HEK293T (cell line): ENCODE results near the gene SLC34A1.

ENCODE experiments used
- BHLHE40 ChIP-seq: fragments of 450-650 bp; IDR thresholded peaks from 2 replicates; pipeline ENCODE4 v1.6.1; 2016; ENCODE audit warnings: mild to moderate bottlenecking, moderate library complexity, borderline replicate concordance
- CTBP1 ChIP-seq: fragments of 450-650 bp; IDR thresholded peaks from 2 replicates; pipeline ENCODE4 v1.6.1; 2016; ENCODE audit warnings: borderline replicate concordance
- ELF4 ChIP-seq: fragments of 450-650 bp; IDR thresholded peaks from 2 replicates; pipeline ENCODE4 v1.6.1; 2017; ENCODE audit warnings: antibody characterized with exemption
- FOXA1 ChIP-seq: fragments of 450-650 bp; IDR thresholded peaks from 2 replicates; pipeline ENCODE4 v1.6.1; 2016; ENCODE audit warnings: mild to moderate bottlenecking
- FOXK2 ChIP-seq: fragments of 450-650 bp; IDR thresholded peaks from 2 replicates; pipeline ENCODE4 v1.6.1; 2016; ENCODE audit warnings: mild to moderate bottlenecking
- FOXM1 ChIP-seq: fragments of 450-650 bp; IDR thresholded peaks from 2 replicates; pipeline ENCODE4 v1.6.1; 2017; ENCODE audit warnings: mild to moderate bottlenecking, borderline replicate concordance
- HDGF ChIP-seq: fragments of 450-650 bp; IDR thresholded peaks from 2 replicates; pipeline ENCODE4 v1.6.1; 2017; ENCODE audit warnings: antibody characterized with exemption, borderline replicate concordance
- L3MBTL2 ChIP-seq: fragments of 450-650 bp; conservative IDR thresholded peaks from 2 replicates; pipeline ENCODE4 v1.6.1; 2016; ENCODE audit warnings: mild to moderate bottlenecking
- NFRKB ChIP-seq: fragments of 450-650 bp; IDR thresholded peaks from 2 replicates; pipeline ENCODE4 v1.6.1; 2016; ENCODE audit warnings: mild to moderate bottlenecking, moderate library complexity
- SP1 ChIP-seq: fragments of 450-650 bp; IDR thresholded peaks from 2 replicates; pipeline ENCODE4 v1.6.1; 2017
- TARDBP ChIP-seq: fragments of 450-650 bp; IDR thresholded peaks from 2 replicates; pipeline ENCODE4 v1.6.1; 2016
- ZNF384 ChIP-seq: fragments of 450-650 bp; IDR thresholded peaks from 2 replicates; pipeline ENCODE4 v1.6.1; 2016
- TF ChIP-seq, protein P1 (sequence below): fragments of 450-650 bp; IDR thresholded peaks from 2 replicates; pipeline ENCODE4 v1.6.1; 2016

DNA sequence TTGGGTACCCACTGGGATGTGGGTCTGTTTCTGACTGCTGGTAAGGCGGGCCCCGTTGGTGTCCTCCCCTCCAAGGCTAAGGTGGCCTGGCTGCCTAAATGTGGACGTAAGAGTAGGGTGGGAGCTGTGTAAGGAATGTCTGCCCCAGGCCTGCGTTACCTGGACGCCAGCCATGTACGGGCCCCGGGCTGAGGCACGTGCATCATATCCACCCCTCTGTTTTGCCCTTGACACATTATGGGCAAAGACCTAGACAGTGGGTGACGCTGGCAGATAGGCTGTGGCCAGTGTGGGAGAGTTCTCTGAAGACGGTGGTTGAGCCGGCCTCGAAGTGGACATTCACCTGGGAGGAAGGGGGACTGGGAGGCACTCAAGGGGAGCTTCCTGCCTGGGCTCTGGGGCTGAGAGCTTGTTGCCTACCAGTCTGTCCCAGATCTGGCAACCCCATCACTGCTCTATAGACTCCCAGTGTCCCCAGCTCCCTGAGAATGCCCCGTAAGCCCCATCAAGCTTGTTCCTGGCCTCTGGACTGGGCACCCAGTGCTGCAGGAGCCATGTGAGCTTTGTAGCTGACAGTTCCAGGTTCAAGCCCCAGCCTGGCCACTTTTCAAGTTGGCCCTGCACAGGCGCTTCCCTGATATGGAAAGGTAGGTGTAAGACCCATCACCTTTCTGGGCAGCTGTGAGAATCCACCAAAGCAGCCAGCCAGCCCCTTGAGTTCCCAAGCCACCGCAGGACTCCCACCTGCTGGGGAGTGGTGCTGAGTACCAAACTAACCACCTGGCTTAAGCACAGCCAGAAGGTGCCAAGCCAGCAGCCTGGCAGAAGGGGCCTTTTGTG, 59.1 kb downstream of the SLC34A1 start:
- TF ChIP-seq SP1 (no peak), TARDBP (no peak), ELF4 (no peak), ZNF384 (no peak), NFRKB (no peak), L3MBTL2 (no peak), BHLHE40 (no peak), CTBP1 (no peak), FOXA1 (no peak), FOXK2 (no peak), HDGF (no peak), FOXM1 (no peak)
- TF ChIP-seq, protein P1, sequence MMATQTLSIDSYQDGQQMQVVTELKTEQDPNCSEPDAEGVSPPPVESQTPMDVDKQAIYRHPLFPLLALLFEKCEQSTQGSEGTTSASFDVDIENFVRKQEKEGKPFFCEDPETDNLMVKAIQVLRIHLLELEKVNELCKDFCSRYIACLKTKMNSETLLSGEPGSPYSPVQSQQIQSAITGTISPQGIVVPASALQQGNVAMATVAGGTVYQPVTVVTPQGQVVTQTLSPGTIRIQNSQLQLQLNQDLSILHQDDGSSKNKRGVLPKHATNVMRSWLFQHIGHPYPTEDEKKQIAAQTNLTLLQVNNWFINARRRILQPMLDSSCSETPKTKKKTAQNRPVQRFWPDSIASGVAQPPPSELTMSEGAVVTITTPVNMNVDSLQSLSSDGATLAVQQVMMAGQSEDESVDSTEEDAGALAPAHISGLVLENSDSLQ = no peak
